ENCODE results near the gene HLCS.

HLCS gene

DNA sequence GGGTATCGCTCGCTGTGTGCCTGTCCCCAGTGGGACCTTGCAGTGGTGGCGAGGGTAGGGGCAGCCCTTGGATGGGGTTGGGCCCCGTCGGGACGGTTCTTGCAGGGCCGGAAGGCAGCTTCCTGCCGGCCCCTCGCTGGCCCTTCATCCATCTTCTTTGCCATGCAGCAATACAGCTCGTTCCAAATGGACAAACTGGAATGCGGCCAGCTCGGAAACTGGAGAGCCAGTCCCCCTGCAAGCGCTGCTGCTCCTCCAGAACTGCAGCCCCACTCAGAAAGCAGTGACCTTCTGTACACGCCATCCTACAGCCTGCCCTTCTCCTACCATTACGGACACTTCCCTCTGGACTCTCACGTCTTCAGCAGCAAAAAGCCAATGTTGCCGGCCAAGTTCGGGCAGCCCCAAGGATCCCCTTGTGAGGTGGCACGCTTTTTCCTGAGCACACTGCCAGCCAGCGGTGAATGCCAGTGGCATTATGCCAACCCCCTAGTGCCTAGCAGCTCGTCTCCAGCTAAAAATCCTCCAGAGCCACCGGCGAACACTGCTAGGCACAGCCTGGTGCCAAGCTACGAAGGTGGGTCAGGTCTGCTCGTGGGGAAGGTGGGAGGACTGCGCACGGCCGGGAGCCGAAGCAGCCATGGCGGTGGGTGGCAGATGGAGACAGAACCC, 221.8 kb downstream of the HLCS start:
- H3K9ac ChIP-seq (ENCODE audit: low read depth, low read length, poor library complexity), result peak overlapping the region; percentile 39
- no peak overlapping the region for H2AFZ ChIP-seq (ENCODE audit: low read length)
- no peak for DNase-seq (ENCODE audit: low spot score)
- H3K27ac ChIP-seq (replicated peaks; ENCODE audit: low read length), result no peak overlapping the region
- H3K23ac ChIP-seq (ENCODE audit: low read depth, low read length, poor library complexity), result no peak overlapping the region
- peak overlapping the region; percentile 82 for H2BK15ac ChIP-seq (ENCODE audit: low read length)
- no CpG with 5 or more reads among the region's 30 CpGs for WGBS, 2 donors (ENCODE audit: extremely low coverage in 2 of 2, insufficient read length in 2 of 2, insufficient replicate concordance in 1 of 2)
- H4K91ac ChIP-seq (ENCODE audit: low read depth, low read length, poor library complexity), result peak overlapping the region; percentile 16
- peaks cover 3% of the 10 kb centered on the region for H3K79me1 ChIP-seq (ENCODE audit: low read depth, low read length)
- peak overlapping the region; percentile 91 for H3K14ac ChIP-seq (ENCODE audit: low read length)
- H2AK5ac ChIP-seq (ENCODE audit: low read depth, low read length), result peak overlapping the region; percentile 97
- H3K4me3 ChIP-seq (ENCODE audit: low read length in 2 of 2), result no peak overlapping the region
- H2BK12ac ChIP-seq (ENCODE audit: low read length), result peak overlapping the region; percentile 85
- H3K27me3 ChIP-seq (ENCODE audit: control insufficient read depth in 3 of 3, insufficient read depth in 3 of 3, low read depth in 1 of 3, low read length in 3 of 3), result no peaks in the 10 kb centered on the region
- H3K4me2 ChIP-seq (ENCODE audit: insufficient read depth, low read length, poor library complexity, severe bottlenecking), result no peak overlapping the region
- no peak overlapping the region for H3K4ac ChIP-seq (ENCODE audit: low read length)
- peak overlapping the region; percentile 76 for H2BK120ac ChIP-seq (ENCODE audit: low read depth, low read length)
- peaks cover 0 to 4% of the 10 kb centered on the region in 2 donors for H3K9me3 ChIP-seq (replicated peaks in 1 of 2; ENCODE audit: control insufficient read depth in 2 of 2, insufficient read depth in 1 of 2, low read depth in 1 of 2, low read length in 2 of 2)
- H4K8ac ChIP-seq (ENCODE audit: low read depth, low read length), result no peak overlapping the region
- H3K4me1 ChIP-seq (ENCODE audit: control insufficient read depth in 2 of 2, insufficient read depth in 1 of 2, low read depth in 1 of 2, low read length in 2 of 2), result peaks cover 10 to 20% of the 10 kb centered on the region in 2 donors
- H3K18ac ChIP-seq (ENCODE audit: low read length), result peak overlapping the region; percentile 87
- no peaks in the 10 kb centered on the region for H3K36me3 ChIP-seq (replicated peaks in 1 of 2; ENCODE audit: control insufficient read depth in 2 of 2, insufficient read depth in 2 of 2, low read length in 2 of 2)
- H2BK5ac ChIP-seq (ENCODE audit: low read length), result peak overlapping the region; percentile 27

- H3K4me1 ChIP-seq (ENCODE audit: control insufficient read depth in 2 of 2, insufficient read depth in 1 of 2, low read depth in 1 of 2, low read length in 2 of 2), result peaks cover 5 to 17% of the 10 kb centered on the region in 2 donors
- peak overlapping the region; percentile 76 for H2BK120ac ChIP-seq (ENCODE audit: low read depth, low read length)
- H2AK5ac ChIP-seq (ENCODE audit: low read depth, low read length), result peak overlapping the region; percentile 97
- no peak overlapping the region for H2BK5ac ChIP-seq (ENCODE audit: low read length)
- H3K9me3 ChIP-seq (replicated peaks in 1 of 2; ENCODE audit: control insufficient read depth in 2 of 2, insufficient read depth in 1 of 2, low read depth in 1 of 2, low read length in 2 of 2), result peaks cover 0 to 4% of the 10 kb centered on the region in 2 donors
- no peak overlapping the region for H2AFZ ChIP-seq (ENCODE audit: low read length)
- H4K8ac ChIP-seq (ENCODE audit: low read depth, low read length), result no peak overlapping the region
- peaks cover 3% of the 10 kb centered on the region for H3K79me1 ChIP-seq (ENCODE audit: low read depth, low read length)
- no peak overlapping the region for H3K14ac ChIP-seq (ENCODE audit: low read length)
- peak overlapping the region; percentile 30 for H2BK15ac ChIP-seq (ENCODE audit: low read length)
- H3K23ac ChIP-seq (ENCODE audit: low read depth, low read length, poor library complexity), result no peak overlapping the region
- H3K27ac ChIP-seq (replicated peaks; ENCODE audit: low read length), result no peak overlapping the region
- H2BK12ac ChIP-seq (ENCODE audit: low read length), result no peak overlapping the region
- H3K36me3 ChIP-seq (replicated peaks in 1 of 2; ENCODE audit: control insufficient read depth in 2 of 2, insufficient read depth in 2 of 2, low read length in 2 of 2), result no peaks in the 10 kb centered on the region
- no peak overlapping the region for H3K4me3 ChIP-seq (ENCODE audit: low read length in 2 of 2)
- H3K9ac ChIP-seq (ENCODE audit: low read depth, low read length, poor library complexity), result no peak overlapping the region
- no CpG with 5 or more reads among the region's 3 CpGs for WGBS, 2 donors (ENCODE audit: extremely low coverage in 2 of 2, insufficient read length in 2 of 2, insufficient replicate concordance in 1 of 2)
- no peak overlapping the region for H3K4ac ChIP-seq (ENCODE audit: low read length)
- no peak overlapping the region for H3K4me2 ChIP-seq (ENCODE audit: insufficient read depth, low read length, poor library complexity, severe bottlenecking)
- DNase-seq (ENCODE audit: low spot score), result no peak
- H3K27me3 ChIP-seq (ENCODE audit: control insufficient read depth in 3 of 3, insufficient read depth in 3 of 3, low read depth in 1 of 3, low read length in 3 of 3), result no peaks in the 10 kb centered on the region
- H3K18ac ChIP-seq (ENCODE audit: low read length), result peak overlapping the region; percentile 87
- no peak overlapping the region for H4K91ac ChIP-seq (ENCODE audit: low read depth, low read length, poor library complexity)
Observed at GRCh38 chr21:36744190-36744559, 222.3 kb downstream of the HLCS start.

DNA sequence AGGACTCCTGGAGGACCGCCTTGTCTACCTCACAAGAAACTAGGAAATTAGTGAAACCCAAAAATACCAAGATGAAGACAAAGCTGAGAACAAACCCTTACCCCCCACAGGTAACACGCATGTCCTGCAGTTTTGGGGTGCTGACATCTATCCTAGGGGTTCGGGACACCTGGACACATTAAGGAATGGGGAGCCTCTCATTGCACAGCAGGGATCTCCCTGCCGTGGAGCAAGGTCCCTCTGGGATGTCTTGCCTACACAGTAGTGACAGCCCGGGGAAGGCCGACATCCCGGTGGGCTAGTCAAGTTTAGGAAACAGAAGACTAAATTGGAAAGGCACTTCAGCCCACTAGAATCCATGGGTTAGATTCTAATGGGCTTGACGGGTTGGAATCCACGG, 223.0 kb downstream of the HLCS start:
- H2BK5ac ChIP-seq (ENCODE audit: low read length), result no peak overlapping the region
- no peak overlapping the region for H3K18ac ChIP-seq (ENCODE audit: low read length)
- H4K8ac ChIP-seq (ENCODE audit: low read depth, low read length), result no peak overlapping the region
- H3K27ac ChIP-seq (replicated peaks; ENCODE audit: low read length), result no peak overlapping the region
- no peak overlapping the region for H3K9ac ChIP-seq (ENCODE audit: low read depth, low read length, poor library complexity)
- H3K36me3 ChIP-seq (replicated peaks in 1 of 2; ENCODE audit: control insufficient read depth in 2 of 2, insufficient read depth in 2 of 2, low read length in 2 of 2), result no peaks in the 10 kb centered on the region
- H2AFZ ChIP-seq (ENCODE audit: low read length), result no peak overlapping the region
- H3K4me1 ChIP-seq (ENCODE audit: control insufficient read depth in 2 of 2, insufficient read depth in 1 of 2, low read depth in 1 of 2, low read length in 2 of 2), result peaks cover 3 to 11% of the 10 kb centered on the region in 2 donors
- H2BK12ac ChIP-seq (ENCODE audit: low read length), result no peak overlapping the region
- no peak for DNase-seq (ENCODE audit: low spot score)
- no CpG with 5 or more reads among the region's 9 CpGs for WGBS, 2 donors (ENCODE audit: extremely low coverage in 2 of 2, insufficient read length in 2 of 2, insufficient replicate concordance in 1 of 2)
- no peak overlapping the region for H2BK15ac ChIP-seq (ENCODE audit: low read length)
- no peak overlapping the region for H3K23ac ChIP-seq (ENCODE audit: low read depth, low read length, poor library complexity)
- H2AK5ac ChIP-seq (ENCODE audit: low read depth, low read length), result peak overlapping the region; percentile 9
- peaks cover 0 to 4% of the 10 kb centered on the region in 2 donors for H3K9me3 ChIP-seq (replicated peaks in 1 of 2; ENCODE audit: control insufficient read depth in 2 of 2, insufficient read depth in 1 of 2, low read depth in 1 of 2, low read length in 2 of 2)
- H3K14ac ChIP-seq (ENCODE audit: low read length), result no peak overlapping the region
- no peak overlapping the region for H2BK120ac ChIP-seq (ENCODE audit: low read depth, low read length)
- no peaks in the 10 kb centered on the region for H3K27me3 ChIP-seq (ENCODE audit: control insufficient read depth in 3 of 3, insufficient read depth in 3 of 3, low read depth in 1 of 3, low read length in 3 of 3)
- H3K4ac ChIP-seq (ENCODE audit: low read length), result no peak overlapping the region
- no peak overlapping the region for H3K4me3 ChIP-seq (ENCODE audit: low read length in 2 of 2)
- no peak overlapping the region for H3K4me2 ChIP-seq (ENCODE audit: insufficient read depth, low read length, poor library complexity, severe bottlenecking)
- no peak overlapping the region for H4K91ac ChIP-seq (ENCODE audit: low read depth, low read length, poor library complexity)
- H3K79me1 ChIP-seq (ENCODE audit: low read depth, low read length), result peaks cover 3% of the 10 kb centered on the region

DNA sequence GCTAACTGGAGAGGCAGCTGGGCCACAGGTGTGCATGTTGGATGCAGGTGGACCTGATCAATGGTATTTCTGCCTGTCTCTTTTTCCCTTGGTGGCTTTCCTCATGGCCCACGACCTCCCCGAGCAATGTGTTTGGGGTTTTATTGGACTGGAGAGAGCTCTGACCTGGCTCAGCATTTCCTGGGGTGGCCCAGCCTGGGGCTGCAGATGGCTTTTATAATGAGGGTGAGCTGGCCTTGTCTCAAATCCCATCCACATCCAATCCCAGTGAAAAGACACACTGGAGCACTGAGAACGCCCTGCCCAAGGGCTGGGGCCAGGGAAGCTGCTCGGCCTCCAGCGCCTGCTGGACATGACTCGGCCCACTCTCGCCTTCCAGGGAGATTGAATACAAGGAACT, 223.5 kb downstream of the HLCS start:
- Histone ChIP-seq H3K14ac (ENCODE audit: low read length) (no peak overlapping the region), H2BK15ac (ENCODE audit: low read length) (no peak overlapping the region), H2BK120ac (ENCODE audit: low read depth, low read length) (no peak overlapping the region), H3K9ac (ENCODE audit: low read depth, low read length, poor library complexity) (no peak overlapping the region), H2AK5ac (ENCODE audit: low read depth, low read length) (peak overlapping the region; percentile 9), H3K4me3 (ENCODE audit: low read length in 2 of 2) (no peak overlapping the region), H3K79me1 (ENCODE audit: low read depth, low read length) (peaks cover 3% of the 10 kb centered on the region), H3K18ac (ENCODE audit: low read length) (peak overlapping the region; percentile 16), H3K4ac (ENCODE audit: low read length) (no peak overlapping the region), H3K27me3 (ENCODE audit: control insufficient read depth in 3 of 3, insufficient read depth in 3 of 3, low read depth in 1 of 3, low read length in 3 of 3) (no peaks in the 10 kb centered on the region), H3K23ac (ENCODE audit: low read depth, low read length, poor library complexity) (no peak overlapping the region), H4K91ac (ENCODE audit: low read depth, low read length, poor library complexity) (no peak overlapping the region), H3K36me3 (replicated peaks in 1 of 2; ENCODE audit: control insufficient read depth in 2 of 2, insufficient read depth in 2 of 2, low read length in 2 of 2) (no peaks in the 10 kb centered on the region), H2BK12ac (ENCODE audit: low read length) (no peak overlapping the region), H3K9me3 (replicated peaks in 1 of 2; ENCODE audit: control insufficient read depth in 2 of 2, insufficient read depth in 1 of 2, low read depth in 1 of 2, low read length in 2 of 2) (no peaks in the 10 kb centered on the region), H4K8ac (ENCODE audit: low read depth, low read length) (no peak overlapping the region), H2AFZ (ENCODE audit: low read length) (no peak overlapping the region), H3K27ac (replicated peaks; ENCODE audit: low read length) (no peak overlapping the region), H3K4me2 (ENCODE audit: insufficient read depth, low read length, poor library complexity, severe bottlenecking) (no peak overlapping the region), H3K4me1 (ENCODE audit: control insufficient read depth in 2 of 2, insufficient read depth in 1 of 2, low read depth in 1 of 2, low read length in 2 of 2) (peaks cover 3 to 8% of the 10 kb centered on the region in 2 donors), H2BK5ac (ENCODE audit: low read length) (no peak overlapping the region)
- no peak for DNase-seq (ENCODE audit: low spot score)
- WGBS, 2 donors (ENCODE audit: extremely low coverage in 2 of 2, insufficient read length in 2 of 2, insufficient replicate concordance in 1 of 2), result no CpG with 5 or more reads among the region's 7 CpGs

Data from neuronal stem cell (in vitro differentiated cells).